HUES48 (cell line): ENCODE measurements around the gene DPH3.

Experiments
- H3K27ac ChIP-seq: one replicate; pipeline ENCODE4 v1.7.0; 2013; ENCODE audit warnings: low read depth, low read length, inconsistent platforms
- H3K27me3 ChIP-seq: 2 replicates; pipeline ENCODE4 v1.6.1; 2013; ENCODE audit warnings: mild to moderate bottlenecking, low read length; ENCODE audit not compliant: control insufficient read depth, insufficient read depth
- H3K36me3 ChIP-seq: 2 replicates; pipeline ENCODE4 v1.6.1; 2013; ENCODE audit warnings: low read length; ENCODE audit not compliant: control insufficient read depth, insufficient read depth
- H3K4me1 ChIP-seq: 2 replicates; pipeline ENCODE4 v1.6.1; 2013; ENCODE audit warnings: mild to moderate bottlenecking, low read length; ENCODE audit not compliant: control insufficient read depth, insufficient read depth
- H3K4me3 ChIP-seq: 2 replicates; pipeline ENCODE4 v1.5.1; 2013; ENCODE audit warnings: mild to moderate bottlenecking, low read depth, low read length
- H3K9ac ChIP-seq: 2 replicates; pipeline ENCODE4 v1.6.1; 2013; ENCODE audit warnings: mild to moderate bottlenecking, low read depth, low read length, moderate library complexity
- H3K9me3 ChIP-seq: 2 replicates; pipeline ENCODE4 v1.6.1; 2013; ENCODE audit warnings: low read length; ENCODE audit not compliant: control insufficient read depth, insufficient read depth

DPH3 gene

GRCh38 chr3:16231983-16232382, 32.8 kb downstream of the DPH3 start:
- no peaks in the 10 kb centered on the region for H3K9me3 ChIP-seq
- H3K4me1 ChIP-seq: no peaks in the 10 kb centered on the region
- no peak overlapping the region for H3K27ac ChIP-seq
- no peak overlapping the region for H3K9ac ChIP-seq
- H3K27me3 ChIP-seq: no peaks in the 10 kb centered on the region
- H3K4me3 ChIP-seq: no peak overlapping the region
- H3K36me3 ChIP-seq: no peaks in the 10 kb centered on the region

GRCh38 chr3:16229681-16230080, 35.1 kb downstream of the DPH3 start:
- no peak overlapping the region for H3K9ac ChIP-seq
- no peaks in the 10 kb centered on the region for H3K27me3 ChIP-seq
- H3K36me3 ChIP-seq: no peaks in the 10 kb centered on the region
- no peak overlapping the region for H3K27ac ChIP-seq
- no peaks in the 10 kb centered on the region for H3K9me3 ChIP-seq
- no peaks in the 10 kb centered on the region for H3K4me1 ChIP-seq
- H3K4me3 ChIP-seq: no peak overlapping the region

GRCh38 chr3:16227566-16227965, 37.2 kb downstream of the DPH3 start:
- Histone ChIP-seq H3K27ac (no peak overlapping the region), H3K9me3 (no peaks in the 10 kb centered on the region), H3K9ac (no peak overlapping the region), H3K27me3 (no peaks in the 10 kb centered on the region), H3K4me1 (no peaks in the 10 kb centered on the region), H3K36me3 (no peaks in the 10 kb centered on the region), H3K4me3 (no peak overlapping the region)

- H3K4me1 ChIP-seq: no peaks in the 10 kb centered on the region
- no peak overlapping the region for H3K4me3 ChIP-seq
- H3K27me3 ChIP-seq: no peaks in the 10 kb centered on the region
- no peaks in the 10 kb centered on the region for H3K9me3 ChIP-seq
- no peak overlapping the region for H3K9ac ChIP-seq
- H3K36me3 ChIP-seq: no peaks in the 10 kb centered on the region
- no peak overlapping the region for H3K27ac ChIP-seq
Measured at GRCh38 chr3:16224325-16224724, 40.4 kb downstream of the DPH3 start.

GRCh38 chr3:16222547-16222946, 42.2 kb downstream of the DPH3 start:
- Histone ChIP-seq H3K9ac (no peak overlapping the region), H3K4me1 (no peaks in the 10 kb centered on the region), H3K4me3 (no peak overlapping the region), H3K27me3 (no peaks in the 10 kb centered on the region), H3K36me3 (no peaks in the 10 kb centered on the region), H3K27ac (no peak overlapping the region), H3K9me3 (no peaks in the 10 kb centered on the region)

- no peak overlapping the region for H3K9ac ChIP-seq
- H3K9me3 ChIP-seq: no peaks in the 10 kb centered on the region
- H3K27me3 ChIP-seq: no peaks in the 10 kb centered on the region
- H3K4me3 ChIP-seq: no peak overlapping the region
- H3K27ac ChIP-seq: no peak overlapping the region
- no peaks in the 10 kb centered on the region for H3K36me3 ChIP-seq
- no peaks in the 10 kb centered on the region for H3K4me1 ChIP-seq
Measured at GRCh38 chr3:16221990-16222389, 42.8 kb downstream of the DPH3 start.

- Histone ChIP-seq H3K9me3 (no peaks in the 10 kb centered on the region), H3K27me3 (no peaks in the 10 kb centered on the region), H3K36me3 (no peaks in the 10 kb centered on the region)
Measured at GRCh38 chr3:16219777-16220176, 45.0 kb downstream of the DPH3 start.

GRCh38 chr3:16216373-16216935, 48.3 kb downstream of the DPH3 start:
- Histone ChIP-seq H3K4me1 (no peaks in the 10 kb centered on the region), H3K36me3 (no peaks in the 10 kb centered on the region), H3K4me3 (no peak overlapping the region), H3K9me3 (no peaks in the 10 kb centered on the region), H3K27ac (no peak overlapping the region), H3K27me3 (no peaks in the 10 kb centered on the region), H3K9ac (no peak overlapping the region)

More at GRCh38 chr3:16219777-16220176, 45.0 kb downstream of the DPH3 start:
- no peak overlapping the region for H3K27ac ChIP-seq
- H3K4me1 ChIP-seq: no peaks in the 10 kb centered on the region
- no peak overlapping the region for H3K9ac ChIP-seq
- no peak overlapping the region for H3K4me3 ChIP-seq

GRCh38 chr3:16214366-16214765, 50.4 kb downstream of the DPH3 start:
- Histone ChIP-seq H3K4me1 (no peaks in the 10 kb centered on the region), H3K27ac (no peak overlapping the region), H3K9ac (no peak overlapping the region), H3K36me3 (no peaks in the 10 kb centered on the region), H3K4me3 (no peak overlapping the region), H3K9me3 (no peaks in the 10 kb centered on the region), H3K27me3 (no peaks in the 10 kb centered on the region)

- H3K27ac ChIP-seq: no peak overlapping the region
- H3K4me3 ChIP-seq: no peak overlapping the region
- no peaks in the 10 kb centered on the region for H3K9me3 ChIP-seq
- H3K36me3 ChIP-seq: no peaks in the 10 kb centered on the region
- H3K4me1 ChIP-seq: no peaks in the 10 kb centered on the region
- H3K27me3 ChIP-seq: no peaks in the 10 kb centered on the region
- H3K9ac ChIP-seq: no peak overlapping the region
Measured at GRCh38 chr3:16211176-16211904, 53.4 kb downstream of the DPH3 start.
